ENCODE data around the gene SSH3.

The SSH3 gene

GRCh38 chr11:67314218-67314617 lies 10.9 kb downstream of the SSH3 start:
- no peak overlapping the region for H4K5ac ChIP-seq (ENCODE audit: low read length)
- no peak overlapping the region for H4K8ac ChIP-seq (ENCODE audit: low read depth, low read length)
- H2BK120ac ChIP-seq (ENCODE audit: low read depth, low read length) = no peak overlapping the region
- no peak overlapping the region for H3K18ac ChIP-seq (ENCODE audit: low read length)
- H3K27ac ChIP-seq (ENCODE audit: low read depth, low read length) = no peak overlapping the region
- H3K4ac ChIP-seq (ENCODE audit: low read depth, low read length) = no peak overlapping the region
- H3K27me3 ChIP-seq (ENCODE audit: insufficient read depth, low read length, poor library complexity) = peaks cover 5% of the 10 kb centered on the region
- DNase-seq = no peak
- H2AK5ac ChIP-seq (ENCODE audit: low read length) = no peak overlapping the region
- H3K4me1 ChIP-seq (ENCODE audit: control insufficient read depth, low read depth, low read length) = peaks cover 2% of the 10 kb centered on the region
- H3K23ac ChIP-seq (ENCODE audit: low read length) = no peak overlapping the region
- no peaks in the 10 kb centered on the region for H3K79me2 ChIP-seq (ENCODE audit: control insufficient read depth, insufficient read depth, low read length)
- H3K79me1 ChIP-seq (ENCODE audit: low read length) = no peaks in the 10 kb centered on the region
- H2BK15ac ChIP-seq (replicated peaks; ENCODE audit: low read depth) = no peak overlapping the region
- no peaks in the 10 kb centered on the region for H3K36me3 ChIP-seq (ENCODE audit: control insufficient read depth, insufficient read depth, low read length)
- H3K4me3 ChIP-seq (ENCODE audit: low read length) = no peak overlapping the region
- no CpG with 5 or more reads among the region's 2 CpGs for WGBS (ENCODE audit: extremely low coverage, insufficient coverage, low lambda C conversion rate)
- no peak overlapping the region for H2BK5ac ChIP-seq (ENCODE audit: low read length)
- H3K9ac ChIP-seq (ENCODE audit: low read length) = no peak overlapping the region
- H3K4me2 ChIP-seq (ENCODE audit: low read length) = no peak overlapping the region
- H3K56ac ChIP-seq (ENCODE audit: low read length) = no peak overlapping the region

GRCh38 chr11:67315325-67315909 lies 12.1 kb downstream of the SSH3 start:
- H3K4me2 ChIP-seq (ENCODE audit: low read length) = no peak overlapping the region
- no CpG with 5 or more reads among the region's 9 CpGs for WGBS (ENCODE audit: extremely low coverage, insufficient coverage, low lambda C conversion rate)
- no peak overlapping the region for H2BK120ac ChIP-seq (ENCODE audit: low read depth, low read length)
- H3K27me3 ChIP-seq (ENCODE audit: insufficient read depth, low read length, poor library complexity) = peaks cover 5% of the 10 kb centered on the region
- no peak overlapping the region for H2AK5ac ChIP-seq (ENCODE audit: low read length)
- no peak overlapping the region for H4K8ac ChIP-seq (ENCODE audit: low read depth, low read length)
- H3K23ac ChIP-seq (ENCODE audit: low read length) = no peak overlapping the region
- H3K4me1 ChIP-seq (ENCODE audit: control insufficient read depth, low read depth, low read length) = peaks cover 2% of the 10 kb centered on the region
- DNase-seq = no peak
- no peaks in the 10 kb centered on the region for H3K79me1 ChIP-seq (ENCODE audit: low read length)
- no peak overlapping the region for H2BK5ac ChIP-seq (ENCODE audit: low read length)
- H3K9ac ChIP-seq (ENCODE audit: low read length) = no peak overlapping the region
- no peak overlapping the region for H4K5ac ChIP-seq (ENCODE audit: low read length)
- H3K4me3 ChIP-seq (ENCODE audit: low read length) = no peak overlapping the region
- H3K18ac ChIP-seq (ENCODE audit: low read length) = no peak overlapping the region
- H3K56ac ChIP-seq (ENCODE audit: low read length) = no peak overlapping the region
- H3K79me2 ChIP-seq (ENCODE audit: control insufficient read depth, insufficient read depth, low read length) = no peaks in the 10 kb centered on the region
- H2BK15ac ChIP-seq (replicated peaks; ENCODE audit: low read depth) = no peak overlapping the region
- no peak overlapping the region for H3K27ac ChIP-seq (ENCODE audit: low read depth, low read length)
- no peak overlapping the region for H3K4ac ChIP-seq (ENCODE audit: low read depth, low read length)
- no peaks in the 10 kb centered on the region for H3K36me3 ChIP-seq (ENCODE audit: control insufficient read depth, insufficient read depth, low read length)

GRCh38 chr11:67316882-67317204 lies 13.5 kb downstream of the SSH3 start:
- DNase-seq = no peak
- H3K4me2 ChIP-seq (ENCODE audit: low read length) = peak overlapping the region; percentile 83
- WGBS (ENCODE audit: extremely low coverage, insufficient coverage, low lambda C conversion rate) = no CpG with 5 or more reads among the region's 10 CpGs

GRCh38 chr11:67317205-67317887 lies 14.0 kb downstream of the SSH3 start:
- peak overlapping the region; percentile 89 for H3K9ac ChIP-seq (ENCODE audit: low read length)
- peak overlapping the region; percentile 29 for H2BK120ac ChIP-seq (ENCODE audit: low read depth, low read length)
- H3K27me3 ChIP-seq (ENCODE audit: insufficient read depth, low read length, poor library complexity) = peaks cover 5% of the 10 kb centered on the region
- DNase-seq = peak; percentile 98
- no peaks in the 10 kb centered on the region for H3K79me1 ChIP-seq (ENCODE audit: low read length)
- no peaks in the 10 kb centered on the region for H3K79me2 ChIP-seq (ENCODE audit: control insufficient read depth, insufficient read depth, low read length)
- H2BK15ac ChIP-seq (replicated peaks; ENCODE audit: low read depth) = no peak overlapping the region
- peak overlapping the region; percentile 66 for H3K4ac ChIP-seq (ENCODE audit: low read depth, low read length)
- peak overlapping the region; percentile 83 for H3K4me2 ChIP-seq (ENCODE audit: low read length)
- no CpG with 5 or more reads among the region's 55 CpGs for WGBS (ENCODE audit: extremely low coverage, insufficient coverage, low lambda C conversion rate)
- H3K23ac ChIP-seq (ENCODE audit: low read length) = no peak overlapping the region
- peak overlapping the region; percentile 89 for H3K27ac ChIP-seq (ENCODE audit: low read depth, low read length)
- peak overlapping the region; percentile 91 for H4K8ac ChIP-seq (ENCODE audit: low read depth, low read length)
- peak overlapping the region; percentile 66 for H3K4me3 ChIP-seq (ENCODE audit: low read length)
- H3K4me1 ChIP-seq (ENCODE audit: control insufficient read depth, low read depth, low read length) = peaks cover 2% of the 10 kb centered on the region
- H3K56ac ChIP-seq (ENCODE audit: low read length) = peak overlapping the region; percentile 96
- peak overlapping the region; percentile 54 for H2BK5ac ChIP-seq (ENCODE audit: low read length)
- H3K18ac ChIP-seq (ENCODE audit: low read length) = peak overlapping the region; percentile 55
- no peaks in the 10 kb centered on the region for H3K36me3 ChIP-seq (ENCODE audit: control insufficient read depth, insufficient read depth, low read length)
- no peak overlapping the region for H4K5ac ChIP-seq (ENCODE audit: low read length)
- H2AK5ac ChIP-seq (ENCODE audit: low read length) = no peak overlapping the region

More at GRCh38 chr11:67316882-67317204, 13.5 kb downstream of the SSH3 start:
- Histone ChIP-seq H2BK120ac (ENCODE audit: low read depth, low read length) (no peak overlapping the region), H3K56ac (ENCODE audit: low read length) (peak overlapping the region; percentile 96), H2BK5ac (ENCODE audit: low read length) (no peak overlapping the region), H4K8ac (ENCODE audit: low read depth, low read length) (peak overlapping the region; percentile 91), H3K27me3 (ENCODE audit: insufficient read depth, low read length, poor library complexity) (peaks cover 5% of the 10 kb centered on the region), H3K4ac (ENCODE audit: low read depth, low read length) (no peak overlapping the region), H3K4me1 (ENCODE audit: control insufficient read depth, low read depth, low read length) (peaks cover 2% of the 10 kb centered on the region), H3K27ac (ENCODE audit: low read depth, low read length) (peak overlapping the region; percentile 89), H2AK5ac (ENCODE audit: low read length) (no peak overlapping the region), H3K36me3 (ENCODE audit: control insufficient read depth, insufficient read depth, low read length) (no peaks in the 10 kb centered on the region), H3K18ac (ENCODE audit: low read length) (peak overlapping the region; percentile 55), H3K9ac (ENCODE audit: low read length) (peak overlapping the region; percentile 89), H3K4me3 (ENCODE audit: low read length) (peak overlapping the region; percentile 66), H3K23ac (ENCODE audit: low read length) (no peak overlapping the region), H2BK15ac (replicated peaks; ENCODE audit: low read depth) (no peak overlapping the region), H4K5ac (ENCODE audit: low read length) (no peak overlapping the region), H3K79me1 (ENCODE audit: low read length) (no peaks in the 10 kb centered on the region), H3K79me2 (ENCODE audit: control insufficient read depth, insufficient read depth, low read length) (no peaks in the 10 kb centered on the region)

GRCh38 chr11:67317888-67318555 lies 14.7 kb downstream of the SSH3 start:
- peaks cover 5% of the 10 kb centered on the region for H3K27me3 ChIP-seq (ENCODE audit: insufficient read depth, low read length, poor library complexity)
- H3K4ac ChIP-seq (ENCODE audit: low read depth, low read length) = no peak overlapping the region
- H3K79me2 ChIP-seq (ENCODE audit: control insufficient read depth, insufficient read depth, low read length) = no peaks in the 10 kb centered on the region
- WGBS (ENCODE audit: extremely low coverage, insufficient coverage, low lambda C conversion rate) = no CpG with 5 or more reads among the region's 53 CpGs
- no peak overlapping the region for H3K23ac ChIP-seq (ENCODE audit: low read length)
- no peaks in the 10 kb centered on the region for H3K79me1 ChIP-seq (ENCODE audit: low read length)
- H3K27ac ChIP-seq (ENCODE audit: low read depth, low read length) = no peak overlapping the region
- H3K4me2 ChIP-seq (ENCODE audit: low read length) = peak overlapping the region; percentile 39
- no peak overlapping the region for H2BK15ac ChIP-seq (replicated peaks; ENCODE audit: low read depth)
- no peak overlapping the region for H3K18ac ChIP-seq (ENCODE audit: low read length)
- no peak overlapping the region for H2AK5ac ChIP-seq (ENCODE audit: low read length)
- peaks cover 2% of the 10 kb centered on the region for H3K4me1 ChIP-seq (ENCODE audit: control insufficient read depth, low read depth, low read length)
- no peak overlapping the region for H4K8ac ChIP-seq (ENCODE audit: low read depth, low read length)
- H3K4me3 ChIP-seq (ENCODE audit: low read length) = peak overlapping the region; percentile 9
- peak overlapping the region; percentile 34 for H3K9ac ChIP-seq (ENCODE audit: low read length)
- no peak overlapping the region for H4K5ac ChIP-seq (ENCODE audit: low read length)
- peak overlapping the region; percentile 57 for H3K56ac ChIP-seq (ENCODE audit: low read length)
- H2BK5ac ChIP-seq (ENCODE audit: low read length) = no peak overlapping the region
- no peak overlapping the region for H2BK120ac ChIP-seq (ENCODE audit: low read depth, low read length)
- DNase-seq = no peak
- no peaks in the 10 kb centered on the region for H3K36me3 ChIP-seq (ENCODE audit: control insufficient read depth, insufficient read depth, low read length)

Data from mesendoderm (in vitro differentiated cells).